Thyroid gland (tissue), 4 donors: ENCODE results near the gene PRKCH.

Source experiments
- POLR2A ChIP-seq, 2 donors: fragments of 450-650 bp; IDR thresholded peaks; one replicate each; pipeline ENCODE4 v1.6.1; 2017; ENCODE audit warnings: antibody characterized with exemption in 2 of 2, mild to moderate bottlenecking in 2 of 2, moderate library complexity in 1 of 2
- TF ChIP-seq, protein P1 (sequence below), 6 experiments: fragments of 200-600 bp in 3 of 6; fragments of 450-650 bp in 3 of 6; sonication (generic) in 3 of 6; IDR thresholded peaks; one replicate each; pipeline ENCODE4 v1.5.1; 2016 to 2019; ENCODE audit warnings: antibody characterized with exemption in 6 of 6, mild to moderate bottlenecking in 2 of 6, inconsistent platforms in 1 of 6, moderate library complexity in 1 of 6

DNA sequence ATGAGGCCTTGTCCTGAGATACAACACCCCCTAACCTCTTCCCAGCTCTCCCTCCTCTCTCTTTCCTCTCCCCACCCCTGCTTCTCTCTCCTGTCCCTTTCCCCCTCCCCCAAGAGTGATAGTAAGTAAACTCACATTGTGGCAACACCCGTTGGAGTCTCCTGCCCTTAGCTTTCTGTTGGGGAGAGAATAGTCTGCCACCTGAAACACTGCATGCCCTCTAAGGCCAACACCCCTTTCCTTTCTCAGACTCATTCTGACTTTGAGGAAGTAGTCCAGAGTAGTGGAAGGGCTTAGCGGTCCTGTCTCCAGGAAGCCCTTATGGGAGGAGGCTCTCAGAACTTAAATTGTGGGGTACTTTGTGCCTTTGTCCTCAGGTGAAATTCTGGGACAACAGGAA, 95.2 kb downstream of the PRKCH start:
- TF ChIP-seq, protein P1, sequence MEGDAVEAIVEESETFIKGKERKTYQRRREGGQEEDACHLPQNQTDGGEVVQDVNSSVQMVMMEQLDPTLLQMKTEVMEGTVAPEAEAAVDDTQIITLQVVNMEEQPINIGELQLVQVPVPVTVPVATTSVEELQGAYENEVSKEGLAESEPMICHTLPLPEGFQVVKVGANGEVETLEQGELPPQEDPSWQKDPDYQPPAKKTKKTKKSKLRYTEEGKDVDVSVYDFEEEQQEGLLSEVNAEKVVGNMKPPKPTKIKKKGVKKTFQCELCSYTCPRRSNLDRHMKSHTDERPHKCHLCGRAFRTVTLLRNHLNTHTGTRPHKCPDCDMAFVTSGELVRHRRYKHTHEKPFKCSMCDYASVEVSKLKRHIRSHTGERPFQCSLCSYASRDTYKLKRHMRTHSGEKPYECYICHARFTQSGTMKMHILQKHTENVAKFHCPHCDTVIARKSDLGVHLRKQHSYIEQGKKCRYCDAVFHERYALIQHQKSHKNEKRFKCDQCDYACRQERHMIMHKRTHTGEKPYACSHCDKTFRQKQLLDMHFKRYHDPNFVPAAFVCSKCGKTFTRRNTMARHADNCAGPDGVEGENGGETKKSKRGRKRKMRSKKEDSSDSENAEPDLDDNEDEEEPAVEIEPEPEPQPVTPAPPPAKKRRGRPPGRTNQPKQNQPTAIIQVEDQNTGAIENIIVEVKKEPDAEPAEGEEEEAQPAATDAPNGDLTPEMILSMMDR (IDR thresholded peaks at IDR 0.05), result no peak
- no peak for TF ChIP-seq POLR2A (IDR thresholded peaks at IDR 0.05)
